ACHN (cell line): Measurements from ENCODE around the gene NME3.

Experiments
- DNase-seq: peaks from one replicate; pipeline ENCODE4 v3.0.0-alpha.2; 2015
- in situ Hi-C: cut with HindIII; loops from 2 replicates; pipeline ENCODE4 v1.10.0; 2017; ENCODE audit warnings: low sequenced_read_pairs, low pct_ligation_motif_present, low pct_unique_long_range_greater_than_20kb

NME3 gene

DNA sequence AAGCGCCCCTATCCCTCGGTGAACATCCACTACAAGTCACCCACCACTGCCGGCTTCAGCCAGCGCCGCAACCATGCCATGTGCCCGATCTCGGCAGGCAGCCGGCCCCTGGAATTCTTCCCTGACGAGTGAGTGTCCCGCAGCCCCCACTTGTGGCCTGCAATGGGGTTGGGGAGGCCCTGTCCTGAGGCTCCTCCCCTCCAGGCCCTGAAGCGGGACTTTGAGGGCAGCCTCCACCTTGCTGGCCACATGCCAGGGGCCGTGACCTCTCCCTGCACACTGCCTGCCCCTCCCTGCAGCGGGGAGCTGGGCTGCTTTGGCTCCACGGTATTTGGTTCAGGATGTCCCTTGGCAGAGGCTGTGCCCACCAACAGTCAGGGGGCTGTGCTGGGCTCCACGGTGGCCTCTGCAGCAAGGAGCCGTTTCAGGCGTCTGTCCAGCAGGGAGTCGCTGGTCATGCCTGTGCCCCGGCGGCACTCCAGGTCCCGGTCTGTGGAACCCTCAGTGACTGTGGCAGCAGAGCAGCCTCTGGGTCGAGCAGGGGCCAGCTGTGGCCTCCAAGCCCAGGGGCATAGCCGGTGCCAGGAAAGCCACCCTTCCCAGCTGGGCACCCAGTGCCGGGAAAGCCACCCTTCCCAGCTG is 8.3 kb downstream of the NME3 start:
- in situ Hi-C loops = no loop called here
- DNase-seq = no peak

DNA sequence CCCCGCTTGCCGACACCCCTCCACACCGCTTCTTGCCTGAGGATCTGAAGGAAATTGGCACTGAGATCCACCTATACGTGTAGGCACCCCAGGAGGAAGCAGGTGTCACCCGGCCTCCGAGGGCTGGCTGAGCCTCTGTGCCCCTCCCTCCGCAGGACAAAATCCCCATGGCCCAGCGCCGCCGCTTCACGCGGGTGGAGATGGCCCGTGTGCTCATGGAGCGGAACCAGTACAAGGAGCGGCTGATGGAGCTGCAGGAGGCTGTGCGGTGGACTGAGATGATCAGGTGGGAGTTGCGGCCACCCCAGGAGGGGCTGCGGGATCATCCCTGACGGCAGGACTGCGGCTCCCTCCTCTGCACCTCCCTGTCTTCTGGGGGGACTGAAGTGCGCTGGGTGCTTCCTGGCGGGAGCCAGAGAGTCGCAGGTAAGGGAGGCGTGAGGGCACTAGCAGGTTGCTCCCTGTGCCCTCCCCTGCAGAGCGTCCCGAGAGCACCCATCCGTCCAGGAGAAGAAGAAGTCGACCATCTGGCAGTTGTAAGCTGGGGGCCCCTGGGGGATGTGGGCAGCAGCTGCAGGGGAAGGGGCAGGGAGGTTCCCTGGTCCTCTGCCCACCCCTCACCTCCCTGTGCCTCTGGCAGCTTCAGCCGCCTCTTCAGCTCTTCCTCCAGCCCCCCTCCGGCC is 9.0 kb downstream of the NME3 start:
- no peak for DNase-seq
- in situ Hi-C loops = no loop called here

DNA sequence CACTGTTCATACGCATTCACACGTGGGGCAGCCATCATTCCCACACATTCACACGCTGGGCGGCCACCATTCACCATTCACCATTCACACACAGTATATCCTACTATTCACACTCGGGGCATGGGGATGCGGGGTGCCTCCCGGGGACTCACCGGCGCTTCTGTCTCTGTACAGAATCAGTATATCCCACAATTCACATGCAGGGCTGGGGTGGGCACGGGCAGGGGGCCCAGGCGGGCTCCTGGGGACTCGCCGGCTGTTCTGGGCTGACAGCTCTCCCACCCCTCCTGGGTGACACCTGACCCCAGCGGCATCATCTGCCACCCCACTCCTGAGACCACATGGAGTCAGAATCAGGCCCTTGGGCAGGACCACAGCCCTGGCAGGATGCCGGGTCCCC is 9.6 kb downstream of the NME3 start:
- in situ Hi-C loops = no loop called here
- no peak for DNase-seq

DNA sequence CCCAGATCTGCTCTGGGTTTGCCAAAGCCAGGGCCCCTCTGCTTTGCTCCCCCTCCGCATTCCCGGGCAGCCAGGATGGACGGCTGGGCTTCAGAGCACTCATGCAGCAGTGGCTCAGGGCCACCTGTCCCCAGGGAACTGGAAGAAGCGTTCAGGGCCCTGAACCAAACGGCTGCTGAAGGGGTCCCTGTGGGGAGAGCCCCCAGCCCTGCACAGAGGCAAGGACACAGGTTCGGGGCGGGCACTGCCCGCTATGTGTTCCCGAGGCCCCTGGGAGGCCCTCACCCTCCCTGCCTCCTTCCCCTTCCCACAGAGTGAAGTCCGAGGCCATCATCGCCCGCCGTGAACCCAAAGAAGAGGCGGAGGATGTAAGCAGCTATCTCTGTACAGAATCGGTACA is 10.4 kb downstream of the NME3 start:
- DNase-seq = no peak
- in situ Hi-C loops = no loop called here

DNA sequence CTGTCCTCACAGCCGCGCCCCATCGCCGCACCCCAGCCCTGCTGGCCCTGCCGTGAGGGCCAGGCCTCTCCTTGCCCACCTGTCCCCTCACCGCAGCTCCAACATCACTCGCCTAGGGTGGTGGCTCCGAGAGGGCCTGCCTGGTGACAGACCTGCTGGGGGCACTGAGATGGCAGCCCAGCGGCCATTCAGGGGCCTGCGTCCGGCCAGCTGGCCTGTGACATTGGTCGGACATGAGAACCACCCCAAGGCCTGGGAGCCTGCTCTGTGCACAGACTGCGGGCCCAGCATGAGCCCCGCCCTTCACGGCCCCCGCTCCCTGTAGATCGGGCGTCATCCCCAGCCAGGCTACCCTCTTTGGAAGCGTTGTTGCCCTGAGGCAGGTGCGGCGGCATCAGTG is 11.8 kb downstream of the NME3 start:
- in situ Hi-C loops = no loop called here
- DNase-seq = no peak

DNA sequence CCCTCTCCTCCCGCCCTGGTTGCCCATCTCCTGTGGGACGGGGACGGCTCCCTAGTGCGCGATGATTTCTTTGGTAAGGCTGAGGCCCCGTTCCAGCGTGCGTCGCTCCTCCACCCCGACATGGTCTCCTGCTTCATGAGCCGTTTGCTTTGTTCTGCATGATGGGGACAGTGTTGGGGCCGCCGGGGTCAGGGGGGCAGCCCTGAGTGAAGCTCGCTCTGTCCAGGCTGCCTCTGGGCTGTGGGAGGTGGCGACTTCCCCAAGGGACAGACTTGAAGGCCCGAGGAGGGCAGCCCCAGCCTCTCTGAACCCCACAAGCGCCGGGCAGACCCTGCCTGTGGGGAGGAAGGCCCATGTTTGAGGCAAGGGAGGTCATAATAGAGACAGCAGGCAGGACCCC is 12.4 kb downstream of the NME3 start:
- in situ Hi-C loops = no loop called here
- DNase-seq = no peak

DNA sequence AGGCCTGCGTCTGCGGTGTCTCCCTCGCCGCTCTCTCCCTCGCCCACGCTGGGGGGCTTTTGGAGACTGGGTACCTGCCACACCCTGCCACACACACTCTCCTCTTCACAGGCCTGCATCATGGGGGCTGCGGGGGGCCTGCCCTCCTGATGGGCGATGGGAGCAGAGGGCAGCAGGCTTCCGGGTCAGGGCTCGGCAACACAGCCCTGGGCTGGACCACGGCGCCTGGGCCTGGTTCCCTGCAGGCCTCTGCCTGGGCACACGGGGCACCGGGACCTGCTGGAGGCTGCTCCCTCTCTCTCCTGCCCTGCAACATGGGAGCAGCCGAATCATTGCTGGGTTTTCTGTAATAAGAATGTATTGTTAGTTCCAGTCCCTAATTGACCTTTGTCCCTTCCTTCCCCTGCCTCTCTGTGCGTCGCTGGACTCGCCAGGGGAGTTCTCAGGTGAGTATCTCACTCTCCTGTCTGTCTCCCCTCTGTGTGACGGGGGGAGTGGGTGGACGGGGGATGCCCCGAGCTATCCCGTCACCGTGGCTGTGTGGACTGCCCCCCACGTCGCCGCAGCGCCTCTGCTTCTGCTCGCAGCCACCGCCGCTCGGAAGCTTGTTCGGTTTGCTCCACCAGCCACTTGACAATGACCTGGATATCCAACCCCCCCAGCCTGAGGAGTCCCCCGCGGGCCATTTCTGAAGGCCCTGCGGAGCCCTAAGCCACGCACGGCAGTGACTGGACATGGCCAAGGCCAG is 13.5 kb downstream of the NME3 start:
- in situ Hi-C loops = no loop called here
- DNase-seq = no peak

DNA sequence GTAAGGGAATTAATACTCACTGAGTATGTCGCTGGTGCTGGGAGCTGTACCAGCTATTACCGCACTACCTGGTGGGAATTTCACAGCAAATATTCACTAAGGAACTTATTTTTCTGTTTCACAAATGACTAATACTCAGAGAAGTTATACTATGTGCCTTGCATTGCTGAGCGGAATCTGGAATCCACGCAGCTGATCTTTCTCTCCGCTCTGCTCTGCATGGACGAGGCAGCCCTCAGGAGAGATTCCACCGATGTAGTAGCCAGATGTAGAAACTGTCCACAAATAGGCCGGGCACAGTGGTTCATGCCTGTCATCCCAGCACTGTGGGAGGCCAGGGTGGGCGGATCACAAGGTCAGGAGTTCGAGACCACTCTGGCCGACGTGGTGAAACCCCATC is 17.1 kb downstream of the NME3 start:
- DNase-seq = no peak
- in situ Hi-C loops = no loop called here

DNA sequence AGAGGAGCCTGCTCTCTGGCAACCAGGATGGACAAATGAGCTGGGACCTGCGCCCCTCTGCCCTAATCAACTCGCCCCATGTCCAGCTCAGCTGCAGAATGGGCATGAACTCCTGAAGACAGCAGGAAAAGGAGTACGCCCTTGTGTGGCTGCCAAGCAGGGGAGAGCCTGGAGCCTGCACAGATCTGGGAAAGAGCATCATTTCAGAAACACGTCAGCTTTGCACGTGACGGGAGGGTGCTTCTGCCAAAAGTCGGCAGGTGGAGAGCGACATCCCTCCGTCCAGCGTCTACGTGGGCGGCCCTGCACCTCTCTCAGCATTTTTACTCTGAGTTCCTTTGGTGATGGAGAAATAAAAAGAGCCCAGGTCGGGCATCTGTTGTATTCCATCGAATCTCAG is 18.5 kb downstream of the NME3 start:
- in situ Hi-C loops = no loop called here
- DNase-seq = no peak

DNA sequence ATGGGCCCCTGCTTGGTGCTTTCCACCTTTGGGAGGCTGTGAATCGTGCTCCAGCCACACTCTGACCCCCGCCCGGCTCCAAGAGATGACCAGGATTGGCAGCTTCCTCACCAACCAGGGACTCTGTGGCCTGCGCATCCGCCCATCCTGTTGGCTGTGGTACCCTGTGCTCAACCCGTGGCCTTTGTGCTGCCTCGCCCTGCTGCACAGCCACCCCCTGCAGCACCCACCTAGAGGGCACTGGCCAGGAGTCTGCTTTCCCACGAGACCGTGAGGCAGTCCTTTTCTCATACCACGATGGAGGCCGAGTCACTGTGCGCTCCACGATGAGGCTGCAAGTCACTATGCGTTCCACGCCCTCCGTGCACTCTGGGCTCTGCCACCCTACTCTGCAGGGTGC is 19.4 kb downstream of the NME3 start:
- in situ Hi-C loops = no loop called here
- DNase-seq = no peak

DNA sequence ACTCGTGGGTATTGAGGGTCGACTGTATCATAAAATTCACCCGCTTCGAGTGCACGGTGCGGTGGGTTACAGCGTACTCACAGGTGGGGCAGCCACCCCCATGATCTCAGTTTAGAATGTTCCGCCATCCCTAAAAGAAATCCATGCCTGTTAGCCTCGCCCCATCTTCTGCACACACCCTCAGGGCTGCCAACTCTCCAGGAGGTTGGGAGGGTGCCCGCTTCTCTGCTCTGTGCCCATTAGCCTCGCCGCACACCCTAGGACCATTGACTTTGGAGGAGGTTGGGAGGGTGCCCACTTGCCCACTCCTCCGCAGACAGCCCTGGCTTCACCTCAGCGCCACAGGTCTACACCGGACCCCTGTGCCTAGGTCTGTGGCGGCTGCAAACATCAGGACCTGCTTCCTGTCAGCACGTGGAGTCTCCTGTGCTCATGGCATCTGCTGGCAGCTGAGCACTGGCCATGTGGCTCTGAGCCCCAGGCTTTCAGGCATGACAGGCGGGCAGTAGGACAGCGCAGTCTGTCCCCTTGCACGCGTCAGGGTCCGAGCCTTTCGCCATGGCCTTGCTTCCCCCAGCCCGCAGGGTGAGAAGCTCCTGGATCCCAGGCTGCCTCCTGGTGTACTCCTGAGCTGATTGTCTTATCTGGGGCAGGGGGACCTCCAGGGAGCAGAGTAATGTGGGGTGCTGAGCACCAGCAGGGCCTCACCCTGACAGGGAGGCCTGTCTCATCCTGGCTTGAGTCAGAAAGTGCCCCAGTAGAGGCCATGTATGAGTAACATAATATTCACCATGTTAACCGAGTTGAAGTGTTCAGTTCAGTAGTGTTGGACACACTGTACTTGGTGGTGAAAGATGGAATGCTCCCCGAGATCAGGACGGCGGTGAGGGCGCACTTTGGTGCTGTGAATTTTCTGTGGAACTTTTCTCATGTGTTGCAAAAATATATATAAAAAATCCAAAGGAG is 21.9 kb downstream of the NME3 start:
- in situ Hi-C loops = no loop called here
- no peak for DNase-seq

DNA sequence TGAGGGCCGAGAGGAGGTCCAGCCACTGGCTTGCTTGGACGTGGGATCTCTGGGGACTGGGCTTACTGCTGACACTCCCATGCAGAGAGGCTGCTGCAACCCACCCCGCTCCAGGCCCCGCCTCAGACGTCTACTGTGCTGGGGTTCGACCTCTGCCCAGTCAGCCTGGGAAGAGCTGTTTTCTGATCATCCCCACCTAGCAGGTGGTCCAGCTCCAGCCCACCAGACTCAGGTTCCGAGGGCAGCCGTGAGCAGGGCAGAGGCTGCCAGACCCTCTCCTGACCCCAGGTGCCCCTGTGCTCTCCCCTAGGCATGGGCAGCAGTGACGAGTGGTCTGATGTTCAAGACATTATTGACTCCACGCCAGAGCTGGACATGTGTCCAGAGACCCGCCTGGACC is 23.4 kb downstream of the NME3 start:
- in situ Hi-C loops = no loop called here
- DNase-seq = no peak

DNA sequence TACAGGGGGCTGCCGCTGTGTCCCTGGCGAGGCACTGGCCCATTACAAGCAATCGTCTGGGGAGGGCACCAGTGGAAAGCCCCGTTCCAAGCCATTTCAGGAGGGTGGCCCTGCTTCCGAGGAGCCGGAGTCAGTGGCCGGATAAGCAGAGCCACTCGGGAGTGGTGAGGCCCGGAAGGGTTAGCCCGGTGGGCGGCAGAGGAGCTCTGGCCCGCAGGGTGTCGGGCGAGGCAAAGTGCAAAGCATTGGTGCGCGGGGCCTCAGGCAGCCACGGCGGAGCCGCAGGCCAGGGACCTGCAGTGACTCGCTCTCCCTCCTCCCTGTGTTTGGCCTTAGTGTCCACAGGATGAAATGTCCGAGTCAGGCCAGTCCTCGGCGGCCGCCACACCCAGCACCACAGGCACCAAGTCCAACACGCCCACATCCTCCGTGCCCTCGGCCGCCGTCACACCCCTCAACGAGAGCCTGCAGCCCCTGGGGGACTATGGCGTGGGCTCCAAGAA is 24.6 kb downstream of the NME3 start:
- no peak for DNase-seq
- in situ Hi-C loops = no loop called here

DNA sequence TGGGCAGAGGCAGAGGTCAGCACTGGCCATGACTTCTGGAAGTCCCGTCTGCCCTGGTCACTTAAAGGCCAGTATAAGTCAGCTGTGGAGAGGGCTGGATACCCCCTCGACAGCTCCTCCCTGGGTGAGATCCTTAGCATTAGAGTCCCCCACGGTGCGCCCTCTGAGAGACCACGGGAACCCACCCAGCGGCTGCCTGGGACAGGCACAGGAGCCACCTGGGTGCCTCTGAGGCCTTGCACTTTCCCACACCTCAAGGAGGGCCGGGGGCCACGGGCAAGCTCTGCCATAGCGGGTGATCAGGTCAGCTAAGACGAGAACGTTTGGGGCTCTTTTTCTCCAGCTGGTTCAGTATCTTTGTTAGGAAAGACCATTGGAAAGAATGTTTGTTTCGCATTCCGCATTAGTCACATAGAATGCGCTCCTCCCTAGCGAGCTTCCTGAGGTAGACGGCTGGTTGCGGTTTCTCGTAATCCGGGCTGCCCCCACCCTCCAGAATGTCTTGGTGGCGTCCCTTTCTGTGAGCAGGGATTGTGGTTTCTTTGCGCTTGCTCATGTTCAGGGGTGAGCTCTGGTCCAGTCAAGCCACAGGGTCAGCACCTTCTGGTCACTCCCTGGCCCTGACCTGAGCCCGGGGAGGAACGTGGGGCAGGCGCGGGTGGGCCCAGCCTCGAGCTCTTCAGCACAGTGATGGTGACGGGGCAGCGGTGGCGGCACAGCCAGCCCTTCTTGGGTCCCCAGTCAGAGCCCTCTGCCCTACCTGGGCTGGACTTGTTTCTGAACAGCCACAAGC is 25.2 kb downstream of the NME3 start:
- in situ Hi-C loops = no loop called here
- DNase-seq = no peak

DNA sequence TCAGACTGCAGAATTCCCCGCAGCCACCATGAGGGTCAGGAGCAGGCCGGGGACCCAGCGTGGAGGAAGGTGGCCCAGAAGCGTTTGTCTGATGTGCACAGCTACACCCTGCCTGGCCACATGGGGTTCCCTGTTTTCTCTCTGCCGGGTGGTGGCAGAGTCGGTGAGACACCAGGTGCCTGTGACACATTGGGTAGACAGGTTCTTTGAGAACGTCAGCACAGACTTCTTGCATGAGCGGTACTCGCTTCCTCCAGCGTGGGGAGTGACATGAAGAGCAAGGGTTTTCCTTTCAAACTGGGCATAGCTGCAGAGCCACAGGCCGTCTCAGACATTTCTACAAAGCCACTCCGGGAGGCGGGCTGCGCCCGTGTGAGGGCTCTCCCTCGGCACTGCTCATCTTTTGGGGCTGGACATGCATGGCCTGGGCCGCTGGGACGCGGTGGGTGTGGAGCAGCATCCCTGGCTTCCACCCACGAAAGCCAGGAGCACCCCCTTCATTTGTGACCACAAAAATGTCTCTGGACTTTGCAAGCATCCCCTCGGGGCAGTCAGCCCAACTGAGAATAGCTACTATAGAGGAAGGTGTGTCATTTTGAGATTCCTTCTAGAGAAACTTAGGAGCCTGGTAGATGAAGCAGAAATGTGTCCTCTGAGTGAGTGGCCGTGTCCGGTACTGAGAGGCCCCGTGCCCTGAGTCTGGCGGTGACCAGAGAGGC is 26.0 kb downstream of the NME3 start:
- in situ Hi-C loops = no loop called here
- DNase-seq = no peak

DNA sequence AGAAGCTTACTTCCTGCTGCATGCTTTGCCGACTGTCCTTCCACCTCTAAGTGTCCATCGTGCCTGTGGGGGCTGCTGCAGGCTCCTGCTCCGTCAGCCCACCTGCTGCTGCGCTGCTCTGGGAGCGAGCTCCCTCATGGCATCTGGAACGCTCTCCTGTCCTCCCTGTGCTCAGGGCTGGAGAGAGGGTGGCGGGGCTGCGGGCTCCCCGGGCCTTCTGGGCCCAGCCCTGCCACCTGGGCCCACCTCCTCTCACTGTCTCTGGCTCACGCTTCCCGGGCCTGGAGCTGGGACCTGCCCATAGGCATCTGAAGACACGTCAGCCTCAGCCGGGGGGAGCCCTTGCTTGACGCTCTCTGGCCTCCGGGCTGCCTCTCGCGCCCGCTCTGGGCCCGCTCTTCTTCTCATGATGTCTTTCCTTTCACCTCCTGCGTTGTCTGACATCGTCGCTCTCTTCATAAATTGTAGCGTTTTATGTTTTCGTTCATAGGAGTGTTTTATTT is 27.0 kb downstream of the NME3 start:
- in situ Hi-C loops = no loop called here
- no peak for DNase-seq
